GM21737 (cell line): ENCODE results near the gene FGD3.
"Not testable (repeated sequence)": the region's sequence is repeated elsewhere in the genome, so short reads cannot be mapped to it uniquely, and the experiment has no call there.

Source experiments
- ATAC-seq: cut with Tn5 transposase; IDR thresholded peaks from one replicate; pipeline ENCODE4 v1.9.1; 2021; ENCODE audit warnings: mild to moderate bottlenecking, moderate library complexity; ENCODE audit not compliant: unreplicated experiment

FGD3 gene

GRCh38 chr9:92947268-92948037 is at the start of gene FGD3:
Gene FGD3 (plus strand): TSS chr9:92947523. CDS start chr9:92976257, 28,734 bp downstream.
- no peak for ATAC-seq

- ATAC-seq, result not testable (repeated sequence)
Measured at GRCh38 chr9:92905137-92905536, 42.2 kb upstream of the FGD3 start.

GRCh38 chr9:92911511-92912475 is 35.5 kb upstream of the FGD3 start:
- ATAC-seq, result no peak

GRCh38 chr9:92917176-92917800 is 30.0 kb upstream of the FGD3 start:
- ATAC-seq, result no peak

- ATAC-seq, result no peak
Measured at GRCh38 chr9:92920437-92920836, 26.9 kb upstream of the FGD3 start.

GRCh38 chr9:92931606-92932005 is 15.7 kb upstream of the FGD3 start:
- ATAC-seq, result no peak

GRCh38 chr9:92934321-92934720 is 13.0 kb upstream of the FGD3 start:
- no peak for ATAC-seq

- ATAC-seq, result no peak
Measured at GRCh38 chr9:92938025-92938424, 9.3 kb upstream of the FGD3 start.

- ATAC-seq, result no peak
Measured at GRCh38 chr9:92941861-92942260, 5.5 kb upstream of the FGD3 start.

- no peak for ATAC-seq
Measured at GRCh38 chr9:92942688-92943616, 4.4 kb upstream of the FGD3 start.

GRCh38 chr9:92944921-92945320 is 2.4 kb upstream of the FGD3 start:
- no peak for ATAC-seq

- ATAC-seq, result no peak
Measured at GRCh38 chr9:92945796-92946195, 1.5 kb upstream of the FGD3 start.

- no peak for ATAC-seq
Measured at GRCh38 chr9:92948038-92948534, 763 bp downstream of the FGD3 start.

- ATAC-seq, result no peak
Measured at GRCh38 chr9:92948632-92949031, 1.3 kb downstream of the FGD3 start.

- no peak for ATAC-seq
Measured at GRCh38 chr9:92949266-92949982, 2.1 kb downstream of the FGD3 start.

GRCh38 chr9:92950359-92950955 is 3.1 kb downstream of the FGD3 start:
- ATAC-seq, result no peak

GRCh38 chr9:92952906-92953610 is 5.7 kb downstream of the FGD3 start:
- ATAC-seq, result no peak

GRCh38 chr9:92954049-92954861 is 6.9 kb downstream of the FGD3 start:
- peak; percentile 75 for ATAC-seq
